ENCODE results near the gene UNC93A.
"Not testable (repeated sequence)": the region's sequence is repeated elsewhere in the genome, so short reads cannot be mapped to it uniquely, and the experiment has no call there.

The UNC93A gene

DNA sequence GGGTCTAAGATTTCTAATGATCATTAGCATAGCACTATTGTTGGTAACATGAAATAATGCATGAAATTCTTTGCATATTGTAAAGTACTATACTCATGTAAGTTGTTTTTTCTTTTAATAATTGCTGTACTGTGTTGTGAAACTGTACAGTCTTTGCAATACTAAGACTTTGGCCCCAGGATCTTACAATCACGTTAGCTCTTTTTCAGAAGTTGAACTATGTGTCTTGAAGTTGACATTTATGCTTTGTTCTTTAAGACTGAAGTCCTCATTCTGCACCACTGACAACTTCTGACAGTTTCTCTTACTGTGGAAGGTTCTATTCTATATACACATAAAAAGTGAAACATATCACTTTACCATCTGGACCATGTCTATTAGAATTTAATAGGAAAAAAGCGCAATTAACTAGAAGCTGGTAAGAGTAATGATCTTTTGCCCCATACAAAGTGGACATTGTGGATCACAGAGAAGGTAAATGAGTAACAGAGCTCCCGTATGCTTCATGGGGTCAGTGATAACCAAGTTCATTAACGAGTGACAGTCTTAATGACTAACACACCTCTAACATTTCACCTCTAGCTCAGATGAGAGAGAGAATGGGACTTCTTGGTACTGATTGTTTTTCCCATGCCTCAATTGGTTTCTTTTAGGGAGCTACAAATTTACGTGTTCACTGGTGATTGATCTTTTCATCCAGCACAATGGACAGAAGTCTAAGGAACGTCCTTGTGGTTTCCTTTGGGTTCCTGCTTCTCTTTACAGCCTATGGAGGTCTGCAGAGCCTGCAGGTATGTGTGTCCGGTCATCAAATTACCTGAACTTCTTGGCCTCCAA, at the start of gene UNC93A:
Gene UNC93A, plus strand, starts transcription at position 530 of the 837 bp plus-strand sequence. Its CDS starts 175 bp downstream, at position 705.
- no peak for DNase-seq (ENCODE audit: low spot score)

DNA sequence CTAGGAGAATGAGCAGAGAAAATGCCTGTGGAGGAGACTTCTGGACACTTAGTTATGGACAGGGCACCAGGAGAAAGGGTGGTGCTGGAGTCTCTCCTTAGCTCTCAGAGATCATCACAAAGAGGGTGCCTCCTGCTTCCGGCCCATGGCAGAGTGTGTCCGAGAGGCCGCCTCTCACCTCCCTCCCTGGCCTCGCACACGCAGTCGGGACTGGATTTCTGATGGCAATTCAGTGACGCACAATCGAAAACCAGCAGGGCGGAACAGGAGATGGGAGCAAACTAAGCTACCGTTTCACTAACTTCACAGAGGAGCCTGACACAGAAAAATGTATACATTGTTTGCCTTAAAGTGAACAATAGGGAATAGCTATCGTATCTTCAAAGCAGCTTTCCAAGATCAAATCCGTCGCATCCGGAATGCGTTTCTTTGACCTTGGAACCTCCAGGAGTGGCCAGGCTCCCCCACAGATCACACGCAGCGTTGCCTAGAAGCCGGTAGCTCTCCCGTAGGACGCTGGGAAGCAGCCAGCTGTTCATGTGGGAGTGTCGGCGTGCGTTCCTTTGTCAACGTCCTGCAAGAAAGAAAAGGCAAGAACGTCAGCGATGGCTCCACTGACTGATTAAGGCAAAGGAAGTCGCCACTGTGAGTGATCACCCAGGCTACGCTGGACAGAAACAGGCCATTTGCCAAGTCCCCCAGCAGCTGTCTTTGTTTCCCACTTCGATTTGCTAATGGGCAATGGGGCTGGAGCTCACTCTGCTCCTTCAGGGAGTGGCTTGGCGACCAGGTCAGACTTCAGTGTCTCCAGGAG, 49.6 kb upstream of the UNC93A start:
- not testable (repeated sequence) for DNase-seq (ENCODE audit: low spot score)

DNA sequence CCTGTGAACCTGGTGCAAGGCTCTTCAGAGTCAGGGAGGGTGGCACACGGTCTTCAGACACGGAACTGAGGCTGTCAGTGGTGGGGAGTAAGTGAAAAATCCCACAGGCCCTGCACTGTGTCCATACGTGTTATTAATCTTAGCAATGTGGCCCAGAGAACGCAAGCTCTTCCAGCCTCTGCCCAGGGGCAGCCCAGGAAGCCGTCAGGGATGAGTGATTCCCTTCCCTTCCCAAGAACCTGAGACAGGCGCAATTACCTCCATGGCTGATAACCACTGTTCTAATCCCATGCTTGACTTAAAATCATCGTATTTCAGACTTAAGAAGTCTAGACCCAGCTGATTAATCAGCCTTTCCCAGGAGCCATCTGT, 49.0 kb upstream of the UNC93A start:
- not testable (repeated sequence) for DNase-seq (ENCODE audit: low spot score)

DNA sequence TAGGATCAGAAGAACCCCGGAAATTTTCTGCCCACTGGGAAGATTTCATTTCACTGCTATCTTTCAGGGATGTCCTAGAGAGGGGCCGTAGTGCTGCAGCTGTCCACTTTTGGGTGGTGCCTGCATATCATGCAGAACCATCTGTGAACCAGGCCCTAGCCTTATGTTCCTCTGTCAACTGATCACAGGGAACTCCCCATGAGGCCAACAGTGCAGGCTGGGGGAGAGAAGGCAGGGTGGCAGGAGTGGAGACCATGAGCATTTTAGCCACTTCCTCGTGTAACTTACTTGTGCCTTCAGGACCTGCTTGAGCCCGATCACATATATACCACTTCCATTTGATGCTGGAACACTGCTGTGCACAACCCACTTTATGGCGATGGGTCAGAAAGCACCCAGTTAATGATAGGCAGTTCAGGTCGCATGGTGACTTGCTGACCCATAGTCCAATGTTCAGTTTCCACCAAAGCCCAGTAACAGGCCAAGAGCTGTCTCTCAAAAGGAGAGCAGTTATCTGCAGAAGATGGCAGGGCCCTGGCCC, 48.5 kb upstream of the UNC93A start:
- DNase-seq (ENCODE audit: low spot score) = not testable (repeated sequence)

DNA sequence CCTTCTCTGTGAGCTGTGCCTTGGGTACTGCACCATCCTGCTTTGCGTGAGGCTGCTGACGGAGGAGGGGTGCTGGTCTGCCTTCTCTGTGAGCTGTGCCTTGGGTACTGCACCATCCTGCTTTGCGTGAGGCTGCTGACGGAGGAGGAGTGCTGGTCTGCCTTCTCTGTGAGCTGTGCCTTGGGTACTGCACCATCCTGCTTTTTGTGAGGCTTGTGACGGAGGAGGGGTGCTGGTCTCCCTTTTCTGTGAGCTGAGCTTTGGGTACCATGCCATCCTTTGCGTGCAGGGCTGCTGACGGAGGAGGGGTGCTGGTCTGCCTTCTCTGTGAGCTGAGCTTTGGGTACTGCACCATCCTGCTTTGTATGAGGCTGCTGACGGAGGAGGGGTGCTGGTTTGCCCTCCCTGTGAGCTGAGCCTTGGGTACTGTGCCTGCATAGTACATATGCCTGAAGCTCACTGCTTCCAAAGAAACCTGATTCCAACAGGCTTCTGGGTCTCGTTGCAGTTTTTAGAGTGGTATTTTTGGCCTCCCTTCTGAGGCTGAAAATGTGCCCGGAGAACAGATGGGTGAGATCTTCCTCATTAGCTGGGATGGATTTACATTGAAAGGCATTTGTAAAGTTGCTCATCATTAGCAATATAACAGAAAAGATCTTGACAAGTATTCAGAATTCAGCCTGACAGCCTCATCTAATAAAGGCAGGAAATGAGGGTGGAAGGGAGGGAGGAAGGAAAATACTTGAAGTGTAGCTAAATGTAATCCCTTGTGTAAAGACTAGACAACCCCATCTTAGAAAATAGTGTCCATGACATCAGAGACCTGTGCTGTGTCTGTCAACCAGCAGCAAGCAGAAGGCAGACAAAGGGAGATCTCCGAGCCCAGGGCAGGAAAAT, 46.8 kb upstream of the UNC93A start:
- no peak for DNase-seq (ENCODE audit: low spot score)

DNA sequence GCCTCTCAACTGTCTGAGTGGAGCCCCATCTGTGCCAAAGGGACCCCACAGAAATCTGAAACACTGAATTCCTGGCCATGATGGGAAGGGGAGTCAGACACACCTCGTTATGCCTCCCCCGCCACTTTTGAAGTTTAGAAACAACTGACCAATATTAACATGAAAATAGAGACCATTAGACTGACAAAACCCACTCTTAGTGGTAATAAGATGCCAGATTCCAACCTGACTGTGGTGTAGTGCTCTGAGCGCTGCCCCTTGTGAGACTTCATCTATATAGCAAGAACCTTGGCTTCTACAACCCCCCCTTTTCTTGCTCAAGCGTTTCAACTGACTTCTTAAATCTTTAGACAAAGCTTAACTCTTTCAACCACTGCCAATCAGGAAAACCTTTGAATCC, 46.1 kb upstream of the UNC93A start:
- no peak for DNase-seq (ENCODE audit: low spot score)

DNA sequence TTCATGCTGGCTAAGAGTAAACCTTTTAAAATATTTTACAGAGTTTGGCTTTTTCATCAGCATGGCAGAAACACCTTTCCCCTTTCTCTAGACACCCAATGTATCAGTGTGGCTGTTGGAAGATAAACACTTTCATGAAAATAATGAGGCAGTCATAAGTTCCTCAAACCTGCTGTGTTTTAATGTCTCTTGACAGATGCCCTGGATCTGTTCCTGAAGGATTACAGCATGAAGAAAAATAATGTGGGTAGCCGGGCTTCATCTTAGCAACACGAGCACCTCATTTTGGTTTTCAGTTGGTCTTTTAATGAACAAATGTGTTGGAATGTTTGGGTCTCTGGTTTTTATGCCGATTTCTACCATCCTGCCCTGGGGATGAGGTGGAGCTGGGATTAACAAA, 45.5 kb upstream of the UNC93A start:
- no peak for DNase-seq (ENCODE audit: low spot score)

DNA sequence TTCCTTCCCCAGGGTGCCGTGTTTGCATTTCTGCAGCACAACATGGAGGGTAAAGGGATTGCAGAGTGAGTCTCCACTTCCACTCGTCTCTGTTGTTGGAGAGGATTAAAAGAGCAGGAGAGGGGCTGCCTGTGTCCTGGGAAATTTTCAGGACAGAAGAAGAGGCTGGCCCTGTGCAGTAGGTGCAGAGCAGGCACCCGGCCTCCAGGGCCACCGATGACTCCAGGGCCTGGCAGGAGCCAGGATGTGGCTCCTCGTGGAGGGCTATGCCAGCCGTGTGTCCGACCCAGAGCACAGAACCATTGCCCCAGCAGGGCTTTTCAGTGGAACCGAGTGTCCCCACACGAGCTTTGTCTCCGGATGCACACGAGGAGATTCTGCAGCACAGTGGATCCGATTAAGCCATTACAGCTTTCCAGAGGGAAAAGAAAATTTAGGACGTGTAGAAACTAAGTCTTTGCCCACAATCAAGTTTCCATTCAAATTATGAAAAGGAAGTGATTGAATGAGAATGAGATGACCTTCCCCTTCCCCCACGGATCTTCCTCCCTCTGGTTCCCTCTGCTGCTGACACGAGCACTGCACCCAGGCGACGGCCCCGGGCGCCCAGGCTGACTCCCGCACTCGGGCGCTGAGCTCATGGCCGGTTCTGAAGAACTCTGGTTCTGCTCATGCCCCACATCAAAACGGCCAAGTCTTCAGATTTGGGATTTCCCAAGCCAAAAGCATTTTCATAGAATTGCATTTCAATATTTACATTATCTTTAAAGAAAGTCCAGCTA, 43.1 kb upstream of the UNC93A start:
- DNase-seq (ENCODE audit: low spot score) = no peak

DNA sequence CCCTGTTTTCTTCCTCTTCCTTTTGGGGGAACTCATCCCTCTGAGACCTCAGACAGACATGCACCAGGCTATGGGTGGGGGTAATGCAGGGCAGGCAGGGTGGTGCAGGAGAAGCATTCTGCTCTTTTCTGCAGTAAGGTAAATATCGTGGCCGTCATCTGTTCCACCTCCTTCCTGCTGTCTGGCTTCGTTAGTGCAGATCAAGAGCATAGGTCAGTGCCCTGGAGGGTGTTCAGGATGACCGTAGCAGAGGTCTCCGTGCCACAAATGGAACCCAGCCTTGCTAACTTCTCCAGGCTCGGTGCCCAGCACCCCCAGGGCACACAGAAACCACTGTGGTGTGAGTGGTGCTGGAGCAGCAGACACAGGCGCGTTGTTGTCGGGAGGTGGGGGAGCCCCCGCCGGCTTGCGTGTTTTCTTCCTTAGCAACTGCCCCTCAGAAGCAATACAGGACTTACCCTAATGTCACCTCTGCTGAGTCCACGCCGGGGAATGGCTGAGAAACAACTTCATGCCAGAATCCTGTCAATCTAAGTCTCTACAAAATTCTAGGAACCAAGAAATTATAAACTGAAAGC, 42.1 kb upstream of the UNC93A start:
- not testable (repeated sequence) for DNase-seq (ENCODE audit: low spot score)

DNA sequence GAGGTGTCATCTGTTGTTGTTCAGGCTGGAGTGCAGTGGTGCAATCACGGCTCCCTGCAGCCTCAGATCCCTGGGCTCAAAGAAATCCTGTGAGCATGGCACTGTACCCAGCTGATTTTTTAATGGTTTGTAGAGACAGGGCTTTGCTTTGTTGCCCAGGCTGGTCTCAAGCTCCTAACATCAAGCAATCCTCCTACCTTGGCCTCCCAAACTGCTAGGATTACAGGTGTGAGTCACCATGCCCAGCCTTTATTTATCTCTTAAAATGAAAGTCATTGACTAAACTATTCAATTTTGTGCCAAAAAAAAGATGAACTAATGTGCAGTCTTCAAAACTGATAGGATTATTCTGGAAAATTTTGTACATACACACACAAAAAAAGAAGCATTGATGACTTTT, 38.8 kb upstream of the UNC93A start:
- no peak for DNase-seq (ENCODE audit: low spot score)

DNA sequence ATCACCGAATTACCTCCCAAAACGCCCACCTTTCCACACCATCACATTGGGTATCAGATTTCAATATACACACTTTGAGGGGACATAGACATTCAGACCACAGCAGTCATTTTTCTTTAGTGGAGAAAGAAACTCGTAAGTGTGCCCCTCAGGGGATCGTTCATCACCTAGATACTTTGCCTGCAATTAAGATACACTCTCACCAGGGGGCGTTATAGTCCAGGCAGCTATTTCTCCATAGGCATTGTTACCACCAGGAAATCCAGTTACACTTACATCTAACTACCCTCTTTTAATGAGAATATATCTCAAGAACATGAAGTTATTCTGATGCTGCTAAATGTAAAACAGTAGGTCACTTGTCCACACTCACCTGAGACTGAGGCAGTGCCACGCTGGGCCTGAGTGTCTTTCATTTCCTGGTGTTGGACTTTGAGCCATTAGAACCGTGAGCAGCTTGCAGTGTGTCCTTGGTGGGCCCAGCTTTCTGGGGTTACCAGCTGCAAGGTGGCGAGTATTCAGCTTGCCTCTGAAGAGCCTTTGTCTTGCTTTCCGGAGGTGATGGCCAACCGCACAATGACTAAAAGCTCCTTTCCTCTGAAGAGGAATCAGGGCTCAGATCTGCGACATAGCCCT, 35.1 kb upstream of the UNC93A start:
- no peak for DNase-seq (ENCODE audit: low spot score)

DNA sequence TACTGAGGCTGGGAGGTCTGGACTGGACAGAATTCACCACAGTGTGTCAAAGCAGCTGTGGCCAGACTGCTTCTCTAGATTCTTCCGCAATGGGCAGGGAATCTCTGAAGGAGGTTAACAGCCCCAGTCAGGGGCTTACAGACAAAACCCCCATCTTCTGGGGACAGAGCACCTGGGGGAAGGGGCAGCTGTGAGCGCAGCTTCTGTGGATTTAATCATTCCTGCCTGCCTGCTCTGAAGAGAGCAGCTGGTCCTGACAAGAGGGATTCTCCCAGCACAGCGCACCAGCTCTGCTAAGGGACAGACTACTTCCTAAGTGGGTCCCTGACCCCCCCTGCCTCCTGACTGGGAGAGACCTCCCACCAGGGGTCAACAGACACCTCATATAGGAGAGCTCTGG, 32.5 kb upstream of the UNC93A start:
- DNase-seq (ENCODE audit: low spot score) = no peak

DNA sequence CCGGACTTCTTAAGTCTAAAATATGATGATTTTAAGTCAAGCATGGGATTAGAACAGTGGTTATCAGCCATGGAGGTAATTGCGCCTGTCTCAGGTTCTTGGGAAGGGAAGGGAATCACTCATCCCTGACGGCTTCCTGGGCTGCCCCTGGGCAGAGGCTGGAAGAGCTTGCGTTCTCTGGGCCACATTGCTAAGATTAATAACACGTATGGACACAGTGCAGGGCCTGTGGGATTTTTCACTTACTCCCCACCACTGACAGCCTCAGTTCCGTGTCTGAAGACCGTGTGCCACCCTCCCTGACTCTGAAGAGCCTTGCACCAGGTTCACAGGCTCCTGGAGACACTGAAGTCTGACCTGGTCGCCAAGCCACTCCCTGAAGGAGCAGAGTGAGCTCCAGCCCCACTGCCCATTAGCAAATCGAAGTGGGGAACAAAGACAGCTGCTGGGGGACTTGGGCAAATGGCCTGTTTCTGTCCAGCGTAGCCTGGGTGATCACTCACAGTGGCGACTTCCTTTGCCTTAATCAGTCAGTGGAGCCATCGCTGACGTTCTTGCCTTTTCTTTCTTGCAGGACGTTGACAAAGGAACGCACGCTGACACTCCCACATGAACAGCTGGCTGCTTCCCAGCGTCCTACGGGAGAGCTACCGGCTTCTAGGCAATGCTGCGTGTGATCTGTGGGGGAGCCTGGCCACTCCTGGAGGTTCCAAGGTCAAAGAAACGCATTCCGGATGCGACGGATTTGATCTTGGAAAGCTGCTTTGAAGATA, 24.9 kb upstream of the UNC93A start:
- DNase-seq (ENCODE audit: low spot score) = not testable (repeated sequence)

DNA sequence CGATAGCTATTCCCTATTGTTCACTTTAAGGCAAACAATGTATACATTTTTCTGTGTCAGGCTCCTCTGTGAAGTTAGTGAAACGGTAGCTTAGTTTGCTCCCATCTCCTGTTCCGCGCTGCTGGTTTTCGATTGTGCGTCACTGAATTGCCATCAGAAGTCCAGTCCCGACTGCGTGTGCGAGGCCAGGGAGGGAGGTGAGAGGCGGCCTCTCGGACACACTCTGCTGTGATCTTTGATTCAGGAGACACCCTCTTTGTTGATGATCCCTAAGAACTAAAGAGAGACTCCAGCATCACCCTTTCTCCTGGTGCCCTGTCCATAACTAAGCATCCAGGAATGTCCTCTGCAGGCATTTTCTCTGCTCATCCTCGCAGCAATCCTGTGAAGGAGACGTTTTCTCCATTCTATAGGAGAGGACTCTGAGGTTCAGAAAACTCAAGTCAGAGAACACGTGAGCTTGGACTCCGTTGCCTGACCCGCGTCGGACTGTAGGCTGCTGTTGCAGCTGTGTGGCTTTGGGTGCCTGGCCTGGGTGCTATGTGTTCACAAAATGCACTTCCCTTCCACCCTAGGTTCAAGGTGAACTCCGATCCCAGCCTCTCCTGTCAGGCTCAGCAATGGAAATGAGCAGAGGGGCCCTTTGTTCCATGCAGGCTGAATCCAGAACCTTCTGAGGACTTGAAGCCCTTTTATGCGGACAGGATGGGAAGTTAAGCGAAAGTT, 24.1 kb upstream of the UNC93A start:
- no peak for DNase-seq (ENCODE audit: low spot score)

DNA sequence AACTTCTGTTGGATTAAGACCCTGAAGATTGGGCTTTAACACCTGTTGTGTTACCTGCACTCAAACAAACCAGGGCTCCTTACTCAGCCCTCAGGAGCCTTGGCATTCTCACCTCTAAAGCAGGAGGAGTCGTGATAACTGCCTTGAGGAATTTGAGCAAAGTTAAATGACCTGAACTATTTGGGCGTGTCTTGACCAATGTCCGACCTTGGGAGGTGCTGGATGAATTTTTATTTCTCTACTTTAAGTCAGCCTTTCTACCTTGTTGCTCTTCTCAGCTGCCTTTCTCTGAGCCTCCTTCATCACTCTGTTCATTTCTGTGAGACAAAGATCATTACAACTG, 23.6 kb upstream of the UNC93A start:
- DNase-seq (ENCODE audit: low spot score) = not testable (repeated sequence)

DNA sequence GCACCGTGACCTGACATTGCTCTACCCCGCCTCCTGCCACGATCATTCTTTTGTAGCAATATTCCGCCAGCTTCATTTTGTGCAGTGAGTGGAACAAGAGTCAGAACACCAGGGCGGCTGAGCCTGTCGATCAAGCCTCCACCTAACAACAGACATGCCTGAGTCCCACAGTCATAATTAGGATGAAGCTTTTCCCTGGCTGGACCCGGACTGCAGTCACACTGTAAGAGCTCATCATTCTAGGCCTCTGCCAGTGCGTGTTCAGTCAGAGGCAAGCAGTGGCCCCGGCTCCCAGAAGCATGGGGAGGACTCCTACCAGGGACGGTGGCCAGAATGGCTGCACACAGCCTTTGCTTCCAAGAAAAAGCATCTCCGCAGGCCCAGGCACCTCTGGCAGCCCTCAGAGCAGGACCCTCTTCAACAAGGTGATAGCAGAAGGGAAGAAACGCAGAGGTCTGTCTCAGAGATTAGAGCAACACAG, 23.2 kb upstream of the UNC93A start:
- no peak for DNase-seq (ENCODE audit: low spot score)

DNA sequence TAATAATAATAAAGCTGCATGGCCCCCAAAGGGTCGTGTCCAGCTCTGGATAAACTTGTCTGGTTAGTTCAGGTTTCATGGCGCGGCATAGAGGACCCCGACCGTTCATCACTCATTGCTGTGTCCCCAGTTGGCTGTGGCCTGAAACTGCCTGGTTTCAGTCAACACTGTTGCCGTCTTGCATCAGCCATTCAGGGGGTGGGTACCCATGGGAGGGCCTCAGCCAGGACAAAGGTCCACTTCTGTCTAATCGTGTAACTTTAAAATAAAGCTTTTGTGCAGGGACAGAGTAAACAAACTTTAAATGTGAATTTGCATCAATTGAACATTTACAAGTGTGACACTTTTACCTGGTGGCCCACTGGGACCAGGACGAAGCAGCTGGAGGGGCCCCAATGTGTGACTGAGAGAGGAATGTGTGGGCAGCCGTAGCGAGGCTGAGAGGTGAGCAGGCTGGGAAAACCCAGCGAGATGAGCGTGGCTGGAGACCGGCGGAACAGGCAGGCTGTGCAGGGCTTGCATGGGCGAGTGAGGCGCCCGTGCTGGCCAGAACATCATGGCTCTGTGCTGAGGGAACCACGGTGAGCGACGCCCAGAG, 22.3 kb upstream of the UNC93A start:
- no peak for DNase-seq (ENCODE audit: low spot score)
